Neural cell (in vitro differentiated cells): ENCODE data around the gene AQP3. TPM values are rescaled to one million over a fixed set of nuclear protein-coding genes. Genes with fewer than 3 reads are reported as not detected.

ENCODE experiments used
- H2AFZ ChIP-seq: fragments of 200-600, 300-800 bp; sonication (generic), shearing (Covaris generic); 2 replicates; pipeline ENCODE4 v1.6.0; 2014; ENCODE audit warnings: low read depth, mild to moderate bottlenecking, antibody characterized with exemption, low read length, moderate library complexity
- H3F3A ChIP-seq: fragments of 200-600 bp; shearing (Covaris generic); 2 replicates; pipeline ENCODE4 v1.6.1; 2016; ENCODE audit warnings: mild to moderate bottlenecking, moderate library complexity, mixed read lengths, antibody characterized with exemption, low read length; ENCODE audit not compliant: insufficient read depth, poor library complexity, severe bottlenecking
- H3K27ac ChIP-seq: fragments of 200-600, 300-800 bp; sonication (generic), shearing (Covaris generic); 2 replicates; pipeline ENCODE4 v1.5.1; 2014; ENCODE audit warnings: mild to moderate bottlenecking, low read length, moderate library complexity
- H3K27me3 ChIP-seq: fragments of 300-800, 200-600 bp; sonication (generic), shearing (Covaris generic); 2 replicates; pipeline ENCODE4 v1.6.0; 2014; ENCODE audit warnings: mild to moderate bottlenecking, low read depth, low read length, moderate library complexity; ENCODE audit not compliant: insufficient read depth
- H3K36me3 ChIP-seq: fragments of 300-800, 200-600 bp; sonication (generic), shearing (Covaris generic); 2 replicates; pipeline ENCODE4 v1.5.1; 2014; ENCODE audit warnings: mild to moderate bottlenecking, antibody characterized with exemption, low read length, moderate library complexity; ENCODE audit not compliant: insufficient read depth
- H3K4me2 ChIP-seq: fragments of 300-800, 200-600 bp; sonication (generic), shearing (Covaris generic); 2 replicates; pipeline ENCODE4 v1.6.0; 2014; ENCODE audit warnings: mild to moderate bottlenecking, low read length
- H3K4me3 ChIP-seq: fragments of 300-800, 200-600 bp; sonication (generic), shearing (Covaris generic); 2 replicates; pipeline ENCODE4 v1.5.1; 2014; ENCODE audit warnings: mild to moderate bottlenecking, low read length, moderate library complexity
- H3K79me2 ChIP-seq: fragments of 200-600 bp; shearing (Covaris generic); replicated peaks from 2 replicates; pipeline ENCODE4 v1.6.0; 2014; ENCODE audit warnings: mild to moderate bottlenecking, low read length, moderate library complexity; ENCODE audit not compliant: insufficient read depth
- H3K9ac ChIP-seq: fragments of 300-800, 200-600 bp; sonication (generic), shearing (Covaris generic); 2 replicates; pipeline ENCODE4 v1.6.1; 2016; ENCODE audit warnings: mild to moderate bottlenecking, low read length, mixed read lengths
- H3K9me2 ChIP-seq: fragments of 200-600 bp; shearing (Covaris generic); 2 replicates; pipeline ENCODE4 v1.6.1; 2016; ENCODE audit warnings: mild to moderate bottlenecking, low read length, mixed read lengths; ENCODE audit not compliant: insufficient read depth
- H3K9me3 ChIP-seq: fragments of 200-600, 300-800 bp; sonication (generic), shearing (Covaris generic); 2 replicates; pipeline ENCODE4 v1.6.1; 2016; ENCODE audit warnings: mild to moderate bottlenecking, mixed run types, low read length, moderate library complexity, mixed read lengths
- H4K20me1 ChIP-seq: fragments of 200-600 bp; shearing (Covaris generic); 2 replicates; pipeline ENCODE4 v1.6.1; 2016; ENCODE audit warnings: mild to moderate bottlenecking, mixed run types; ENCODE audit not compliant: insufficient read depth
- CTCF ChIP-seq: fragments of 450-650 bp; IDR thresholded peaks from 2 replicates; pipeline ENCODE4 v1.5.1; 2014; ENCODE audit warnings: antibody characterized with exemption, mild to moderate bottlenecking, moderate library complexity; ENCODE audit not compliant: poor library complexity, severe bottlenecking
- EP300 ChIP-seq: fragments of 450-650 bp; conservative IDR thresholded peaks from 2 replicates; pipeline ENCODE4 v1.6.1; 2014; ENCODE audit warnings: antibody characterized with exemption, mild to moderate bottlenecking, moderate library complexity; ENCODE audit not compliant: poor library complexity, severe bottlenecking
- EZH2 ChIP-seq: fragments of 200-600, 300-800 bp; shearing (Covaris generic), sonication (generic); IDR thresholded peaks from 2 replicates; pipeline ENCODE4 v1.6.1; 2014; ENCODE audit warnings: antibody characterized with exemption, low read length, borderline replicate concordance, mild to moderate bottlenecking; ENCODE audit not compliant: insufficient read depth, poor library complexity, severe bottlenecking
- MXI1 ChIP-seq: fragments of 450-650 bp; conservative IDR thresholded peaks from 2 replicates; pipeline ENCODE4 v1.6.1; 2014; ENCODE audit warnings: antibody characterized with exemption, mild to moderate bottlenecking; ENCODE audit not compliant: poor library complexity, severe bottlenecking
- POLR2AphosphoS5 ChIP-seq: IDR thresholded peaks from 2 replicates; pipeline ENCODE4 v1.6.1; 2012
- RAD21 ChIP-seq: fragments of 450-650 bp; conservative IDR thresholded peaks from 2 replicates; pipeline ENCODE4 v1.6.1; 2014; ENCODE audit warnings: antibody characterized with exemption, mild to moderate bottlenecking, moderate library complexity
- REST ChIP-seq: IDR thresholded peaks from 2 replicates; pipeline ENCODE4 v1.6.1; 2012; ENCODE audit warnings: borderline replicate concordance
- SMC3 ChIP-seq: fragments of 450-650 bp; conservative IDR thresholded peaks from 2 replicates; pipeline ENCODE4 v1.6.1; 2014; ENCODE audit warnings: antibody characterized with exemption, mild to moderate bottlenecking, moderate library complexity; ENCODE audit not compliant: poor library complexity
- TAF1 ChIP-seq: IDR thresholded peaks from 2 replicates; pipeline ENCODE4 v1.6.1; 2012; ENCODE audit warnings: low read depth
- polyA plus RNA-seq: library from polyadenylated mRNA; depleted of rRNA; stranded (reverse); fragments of >200 nt; gene quantifications from 2 replicates; pipeline ENCODE4 v1.2.3, GENCODE V29; 2014

AQP3 gene
- polyA plus RNA-seq, 1 donor from 2014 or later, result not detected

GRCh38 chr9:33443047-33443446 lies 4.3 kb downstream of the AQP3 start (continued):
- TF ChIP-seq CTCF (no peak), POLR2AphosphoS5 (no peak), TAF1 (no peak), MXI1 (no peak)

GRCh38 chr9:33442125-33442524 lies 5.3 kb downstream of the AQP3 start:
- Histone ChIP-seq H2AFZ (no peak overlapping the region), H3K9me3 (no peaks in the 10 kb centered on the region), H3K27ac (no peak overlapping the region)

More at GRCh38 chr9:33442125-33442524, 5.3 kb downstream of the AQP3 start:
- H3K9ac ChIP-seq, result no peak overlapping the region
- no peak overlapping the region for H3K4me3 ChIP-seq
- no peaks in the 10 kb centered on the region for H3K9me2 ChIP-seq
- no peaks in the 10 kb centered on the region for H3F3A ChIP-seq
- H3K79me2 ChIP-seq, result no peaks in the 10 kb centered on the region
- peaks cover under 1% of the 10 kb centered on the region for H3K27me3 ChIP-seq
- H3K36me3 ChIP-seq, result no peaks in the 10 kb centered on the region
- H4K20me1 ChIP-seq, result no peaks in the 10 kb centered on the region
- TF ChIP-seq TAF1, result no peak
- TF ChIP-seq RAD21, result no peak
- TF ChIP-seq SMC3, result no peak
- TF ChIP-seq CTCF, result no peak
- no peak for TF ChIP-seq EZH2
- no peak for TF ChIP-seq MXI1
- no peak for TF ChIP-seq EP300
- no peak for TF ChIP-seq POLR2AphosphoS5
- TF ChIP-seq REST, result no peak
- H3K4me2 ChIP-seq, result no peak overlapping the region
